ENCODE results near the gene EDIL3. TPM values are rescaled to one million over a fixed set of nuclear protein-coding genes. Genes with fewer than 3 reads are reported as not detected.
"Not testable (repeated sequence)": the region's sequence is repeated elsewhere in the genome, so short reads cannot be mapped to it uniquely, and the experiment has no call there.

Gene EDIL3
- total RNA-seq, 4 donors from 2014 or later, result 14.8 to 29.0 (median 20.2) TPM

DNA sequence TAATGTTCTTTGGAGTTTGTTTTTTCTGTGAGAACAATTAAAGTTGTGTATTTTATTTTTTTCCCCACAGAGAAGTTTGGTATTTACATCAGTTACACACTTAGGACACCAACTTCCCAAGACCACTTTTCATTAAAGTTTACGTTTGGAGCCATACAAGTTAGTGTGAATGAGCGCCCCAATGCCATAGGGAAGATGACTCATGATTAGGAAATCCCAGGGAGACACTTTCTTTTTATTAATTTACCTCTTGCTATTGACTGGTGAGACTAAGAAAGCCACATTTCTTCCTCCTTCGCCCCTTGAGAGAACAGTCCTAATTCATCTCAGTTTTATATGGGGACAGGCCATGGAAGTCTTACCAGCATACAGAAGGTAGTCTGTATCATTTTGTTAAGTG, 57.1 kb downstream of the EDIL3 start:
- DNase-seq (ENCODE audit: low spot score in 2 of 2), result no peak
- no peak for TF ChIP-seq POLR2A (IDR thresholded peaks at IDR 0.05)
- TF ChIP-seq, protein P1, sequence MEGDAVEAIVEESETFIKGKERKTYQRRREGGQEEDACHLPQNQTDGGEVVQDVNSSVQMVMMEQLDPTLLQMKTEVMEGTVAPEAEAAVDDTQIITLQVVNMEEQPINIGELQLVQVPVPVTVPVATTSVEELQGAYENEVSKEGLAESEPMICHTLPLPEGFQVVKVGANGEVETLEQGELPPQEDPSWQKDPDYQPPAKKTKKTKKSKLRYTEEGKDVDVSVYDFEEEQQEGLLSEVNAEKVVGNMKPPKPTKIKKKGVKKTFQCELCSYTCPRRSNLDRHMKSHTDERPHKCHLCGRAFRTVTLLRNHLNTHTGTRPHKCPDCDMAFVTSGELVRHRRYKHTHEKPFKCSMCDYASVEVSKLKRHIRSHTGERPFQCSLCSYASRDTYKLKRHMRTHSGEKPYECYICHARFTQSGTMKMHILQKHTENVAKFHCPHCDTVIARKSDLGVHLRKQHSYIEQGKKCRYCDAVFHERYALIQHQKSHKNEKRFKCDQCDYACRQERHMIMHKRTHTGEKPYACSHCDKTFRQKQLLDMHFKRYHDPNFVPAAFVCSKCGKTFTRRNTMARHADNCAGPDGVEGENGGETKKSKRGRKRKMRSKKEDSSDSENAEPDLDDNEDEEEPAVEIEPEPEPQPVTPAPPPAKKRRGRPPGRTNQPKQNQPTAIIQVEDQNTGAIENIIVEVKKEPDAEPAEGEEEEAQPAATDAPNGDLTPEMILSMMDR (IDR thresholded peaks at IDR 0.05), result no peak
- WGBS, 2 donors, result 65 to 72% methylated on average over 3 of the region's 3 CpGs
- intact Hi-C loops (cut with DNase I; ENCODE audit: low total_unique reads), result no loop called here
- no peak overlapping the region for H3K4me3 ChIP-seq (ENCODE audit: low read depth, poor library complexity, severe bottlenecking)

DNA sequence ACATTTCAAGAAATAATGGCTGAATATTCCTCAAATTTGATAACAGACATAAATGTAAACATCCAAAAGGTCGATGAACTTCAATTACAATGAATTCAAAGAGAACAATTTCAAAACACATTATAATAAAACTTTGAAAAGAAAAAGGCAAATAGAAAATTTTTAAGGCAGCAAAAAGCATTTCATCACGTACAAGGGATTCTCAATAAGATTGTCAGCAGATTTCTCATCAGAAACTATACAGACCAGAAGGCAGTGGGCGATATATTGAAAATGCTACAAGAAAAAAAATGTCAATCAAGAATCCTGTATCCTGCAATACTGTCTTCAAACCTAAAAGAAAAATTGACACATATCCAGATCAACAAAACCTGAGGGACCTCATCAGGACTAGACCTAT, 62.0 kb downstream of the EDIL3 start:
- intact Hi-C loops (cut with DNase I; ENCODE audit: low total_unique reads), result no loop called here
- no peak for DNase-seq (ENCODE audit: low spot score in 2 of 2)

DNA sequence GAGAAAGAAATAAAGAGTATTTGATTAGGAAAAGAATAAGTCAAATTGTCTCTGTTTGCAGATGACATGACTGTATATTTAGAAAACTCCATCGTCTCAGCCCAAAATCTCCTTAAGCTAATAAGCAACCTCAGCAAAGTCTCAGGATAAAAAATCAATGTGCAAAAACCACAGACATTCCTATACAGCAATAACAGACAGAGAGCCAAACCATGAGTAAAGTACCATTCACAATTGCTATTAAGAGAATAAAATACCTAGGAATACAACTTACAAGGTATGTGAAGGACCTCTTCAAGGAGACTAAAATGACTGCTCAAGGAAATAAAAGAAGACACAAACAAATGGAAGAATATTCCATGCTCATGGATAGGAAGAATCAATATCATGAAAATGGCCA, 66.9 kb downstream of the EDIL3 start:
- intact Hi-C loops (cut with DNase I; ENCODE audit: low total_unique reads); DNase-seq (ENCODE audit: low spot score in 2 of 2); H3K4me3 ChIP-seq (ENCODE audit: low read depth, poor library complexity, severe bottlenecking): not testable (repeated sequence)
- 81% methylated on average over 1 of the region's 1 CpG for WGBS, 2 donors

More for the DNA sequence above, 62.0 kb downstream of the EDIL3 start:
- TF ChIP-seq, protein P1 (IDR thresholded peaks at IDR 0.05), result no peak
- TF ChIP-seq POLR2A (IDR thresholded peaks at IDR 0.05), result no peak
- WGBS, 2 donors, result 78 to 91% methylated on average over 3 of the region's 3 CpGs
- H3K4me3 ChIP-seq (ENCODE audit: low read depth, poor library complexity, severe bottlenecking), result no peak overlapping the region

DNA sequence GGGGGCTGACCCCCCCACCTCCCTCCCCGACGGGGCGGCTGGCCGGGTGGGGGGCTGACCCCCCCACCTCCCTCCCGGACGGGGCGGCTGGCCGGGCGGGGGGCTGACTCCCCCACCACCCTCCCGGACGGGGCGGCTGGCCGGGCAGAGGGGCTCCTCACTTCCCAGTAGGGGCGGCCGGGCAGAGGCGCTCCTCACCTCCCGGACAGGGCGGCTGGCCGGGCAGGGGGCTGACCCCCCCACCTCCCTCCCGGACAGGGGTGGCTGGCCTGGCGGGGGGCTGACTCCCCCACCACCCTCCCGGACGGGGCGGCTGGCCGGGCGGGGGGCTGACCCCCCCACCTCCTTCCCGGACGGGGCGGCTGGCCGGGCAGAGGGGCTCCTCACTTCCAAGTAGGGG, 72.4 kb downstream of the EDIL3 start:
- intact Hi-C loops (cut with DNase I; ENCODE audit: low total_unique reads); H3K4me3 ChIP-seq (ENCODE audit: low read depth, poor library complexity, severe bottlenecking); DNase-seq (ENCODE audit: low spot score in 2 of 2): not testable (repeated sequence)
- 95 to 97% methylated on average over 9 of the region's 30 CpGs for WGBS, 2 donors

DNA sequence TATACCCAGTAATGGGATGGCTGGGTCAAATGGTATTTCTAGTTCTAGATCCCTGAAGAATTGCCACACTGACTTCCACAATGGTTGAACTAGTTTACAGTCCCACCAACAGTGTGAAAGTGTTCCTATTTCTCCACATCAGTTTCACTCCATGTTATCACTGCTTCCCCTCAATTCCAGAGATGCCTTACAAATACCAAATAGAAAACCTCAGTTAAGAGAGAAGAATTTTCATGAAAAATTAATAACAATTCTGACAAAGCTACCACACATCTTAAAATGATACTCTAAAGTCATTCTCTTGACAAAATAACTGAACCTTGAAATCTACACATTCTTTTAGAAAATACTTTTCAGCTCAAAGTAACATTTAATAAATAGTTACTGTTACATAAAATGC, 74.8 kb downstream of the EDIL3 start:
- intact Hi-C loops (cut with DNase I; ENCODE audit: low total_unique reads); DNase-seq (ENCODE audit: low spot score in 2 of 2); H3K4me3 ChIP-seq (ENCODE audit: low read depth, poor library complexity, severe bottlenecking): not testable (repeated sequence)

DNA sequence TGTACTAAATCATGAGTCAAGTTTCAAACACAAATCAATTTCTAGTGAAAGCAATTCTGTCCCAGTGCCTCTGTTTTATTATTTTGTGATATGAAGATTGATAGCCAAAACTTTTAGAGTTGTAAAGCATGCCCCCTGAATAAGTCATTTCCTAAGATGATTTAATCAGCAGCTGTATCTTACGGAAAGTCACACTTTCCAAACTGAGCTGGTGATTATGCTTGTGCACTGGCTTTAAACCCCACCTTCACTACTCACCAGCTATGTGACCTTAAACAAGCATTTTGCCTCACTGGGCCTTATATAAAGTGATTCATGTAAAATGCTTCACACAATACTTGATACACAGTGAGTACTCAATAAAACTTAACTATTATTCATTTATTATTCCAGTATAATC, 78.1 kb downstream of the EDIL3 start:
- no peak overlapping the region for H3K4me3 ChIP-seq (ENCODE audit: low read depth, poor library complexity, severe bottlenecking)
- no peak for TF ChIP-seq POLR2A (IDR thresholded peaks at IDR 0.05)
- TF ChIP-seq, protein P1 (IDR thresholded peaks at IDR 0.05), result no peak
- intact Hi-C loops (cut with DNase I; ENCODE audit: low total_unique reads), result no loop called here
- no peak for DNase-seq (ENCODE audit: low spot score in 2 of 2)
- 78 to 88% methylated on average over 1 of the region's 1 CpG for WGBS, 2 donors

DNA sequence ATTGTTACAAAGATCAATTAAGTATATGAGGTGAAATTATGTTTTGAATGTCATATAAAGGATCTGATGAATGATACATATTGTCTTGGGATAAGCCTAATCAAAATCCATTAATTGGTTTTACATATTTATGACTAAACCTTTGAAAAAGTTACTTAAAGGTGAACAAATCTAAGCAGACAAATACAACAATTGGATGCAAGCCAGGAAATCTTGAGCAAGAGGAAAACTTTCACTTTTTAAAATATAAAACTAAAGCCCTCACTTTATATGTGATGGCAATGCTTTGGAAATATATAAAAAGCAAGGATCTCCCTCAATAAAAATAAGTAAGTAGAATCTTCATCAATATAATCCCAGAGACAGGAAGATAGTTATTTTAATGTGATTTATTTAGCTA, 80.1 kb downstream of the EDIL3 start:
- intact Hi-C loops (cut with DNase I; ENCODE audit: low total_unique reads), result no loop called here
- DNase-seq (ENCODE audit: low spot score in 2 of 2), result no peak
- no peak overlapping the region for H3K4me3 ChIP-seq (ENCODE audit: low read depth, poor library complexity, severe bottlenecking)
- TF ChIP-seq, protein P1 (IDR thresholded peaks at IDR 0.05), result no peak
- no peak for TF ChIP-seq POLR2A (IDR thresholded peaks at IDR 0.05)

Measured in lower leg skin (tissue), 4 donors.